ENCODE data around the gene NFKBIL1.

NFKBIL1 gene

GRCh38 chr6:31530659-31531058 is 16.7 kb upstream of the NFKBIL1 start:
- no peak overlapping the region for H3K4me3 ChIP-seq (ENCODE audit: low read depth, low read length)
- no peak for DNase-seq (ENCODE audit: low read depth)
- TF ChIP-seq, protein P1, sequence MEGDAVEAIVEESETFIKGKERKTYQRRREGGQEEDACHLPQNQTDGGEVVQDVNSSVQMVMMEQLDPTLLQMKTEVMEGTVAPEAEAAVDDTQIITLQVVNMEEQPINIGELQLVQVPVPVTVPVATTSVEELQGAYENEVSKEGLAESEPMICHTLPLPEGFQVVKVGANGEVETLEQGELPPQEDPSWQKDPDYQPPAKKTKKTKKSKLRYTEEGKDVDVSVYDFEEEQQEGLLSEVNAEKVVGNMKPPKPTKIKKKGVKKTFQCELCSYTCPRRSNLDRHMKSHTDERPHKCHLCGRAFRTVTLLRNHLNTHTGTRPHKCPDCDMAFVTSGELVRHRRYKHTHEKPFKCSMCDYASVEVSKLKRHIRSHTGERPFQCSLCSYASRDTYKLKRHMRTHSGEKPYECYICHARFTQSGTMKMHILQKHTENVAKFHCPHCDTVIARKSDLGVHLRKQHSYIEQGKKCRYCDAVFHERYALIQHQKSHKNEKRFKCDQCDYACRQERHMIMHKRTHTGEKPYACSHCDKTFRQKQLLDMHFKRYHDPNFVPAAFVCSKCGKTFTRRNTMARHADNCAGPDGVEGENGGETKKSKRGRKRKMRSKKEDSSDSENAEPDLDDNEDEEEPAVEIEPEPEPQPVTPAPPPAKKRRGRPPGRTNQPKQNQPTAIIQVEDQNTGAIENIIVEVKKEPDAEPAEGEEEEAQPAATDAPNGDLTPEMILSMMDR (IDR thresholded peaks at IDR 0.05; ENCODE audit: insufficient read depth, low read depth, low read length, missing control alignments), result no peak

GRCh38 chr6:31531162-31531561 is 16.2 kb upstream of the NFKBIL1 start:
- H3K4me3 ChIP-seq (ENCODE audit: low read depth, low read length), result no peak overlapping the region
- DNase-seq (ENCODE audit: low read depth), result no peak
- TF ChIP-seq, protein P1 (IDR thresholded peaks at IDR 0.05; ENCODE audit: insufficient read depth, low read depth, low read length, missing control alignments), result no peak

DNA sequence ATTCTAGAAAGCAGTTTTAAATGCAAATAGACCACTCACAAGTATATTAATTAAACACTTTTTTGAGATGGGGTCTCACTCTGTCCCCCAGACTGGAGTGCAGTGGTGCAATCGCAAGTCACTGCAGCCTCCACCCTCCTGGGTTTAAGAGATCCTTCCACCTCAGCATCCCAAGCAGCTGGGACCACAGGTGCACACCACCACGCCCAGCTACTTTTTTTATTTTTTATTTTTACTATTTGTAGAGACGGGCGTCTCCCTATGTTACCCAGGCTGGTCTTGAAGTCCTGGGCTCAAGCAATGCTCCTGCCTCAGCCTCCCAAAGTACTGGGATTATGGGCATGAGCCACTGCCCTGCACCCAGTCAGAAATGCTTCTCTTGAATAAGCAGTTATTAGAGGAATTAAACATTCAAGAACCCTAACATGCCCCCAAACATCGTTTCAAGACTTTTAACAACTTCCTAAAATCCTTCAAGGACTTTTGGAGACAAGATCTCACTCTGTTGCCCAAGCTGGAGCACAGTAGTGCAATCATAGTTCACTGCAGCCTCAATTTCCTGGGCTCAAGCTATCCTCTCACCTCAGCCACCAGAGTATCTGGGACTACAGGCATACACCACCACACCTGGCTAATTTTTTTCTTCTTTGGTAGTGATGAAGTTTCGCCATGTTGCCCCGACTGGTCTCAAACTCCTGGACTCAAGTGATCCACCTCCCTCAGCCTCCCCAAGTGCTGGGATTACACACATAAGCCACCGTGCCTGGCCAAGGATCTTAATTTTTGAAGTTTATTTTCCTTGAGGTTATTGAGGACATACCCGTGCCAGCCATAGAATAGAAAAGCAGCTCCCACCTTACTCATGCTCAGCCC is 15.4 kb upstream of the NFKBIL1 start:
- no peak for DNase-seq (ENCODE audit: low read depth)
- TF ChIP-seq, protein P1 (IDR thresholded peaks at IDR 0.05; ENCODE audit: insufficient read depth, low read depth, low read length, missing control alignments), result no peak
- H3K4me3 ChIP-seq (ENCODE audit: low read depth, low read length), result no peak overlapping the region

- DNase-seq (ENCODE audit: low read depth), result no peak
- no peak overlapping the region for H3K4me3 ChIP-seq (ENCODE audit: low read depth, low read length)
- TF ChIP-seq, protein P1 (IDR thresholded peaks at IDR 0.05; ENCODE audit: insufficient read depth, low read depth, low read length, missing control alignments), result no peak
These were observed 14.6 kb upstream of the NFKBIL1 start for GRCh38 chr6:31532644-31533454.

DNA sequence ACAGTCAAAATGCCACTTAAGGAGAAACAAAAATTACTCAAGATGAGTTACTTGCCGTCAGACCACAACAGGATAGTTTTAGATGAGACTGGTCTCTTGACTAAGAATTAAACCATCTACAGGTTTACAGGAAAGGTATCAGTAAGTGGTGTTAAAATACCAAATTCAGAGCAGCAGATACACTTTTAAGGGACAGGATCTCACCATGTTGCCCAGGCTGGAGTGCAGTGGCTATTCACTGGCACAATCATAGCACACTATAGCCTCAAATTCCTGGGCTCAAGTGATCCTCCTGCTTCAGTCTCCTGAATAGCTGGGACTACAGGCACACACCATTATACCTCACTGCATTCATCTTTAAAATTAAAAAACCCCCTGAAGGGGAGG is 14.0 kb upstream of the NFKBIL1 start:
- no peak for DNase-seq (ENCODE audit: low read depth)
- no peak overlapping the region for H3K4me3 ChIP-seq (ENCODE audit: low read depth, low read length)
- TF ChIP-seq, protein P1 (IDR thresholded peaks at IDR 0.05; ENCODE audit: insufficient read depth, low read depth, low read length, missing control alignments), result no peak

- no peak overlapping the region for H3K4me3 ChIP-seq (ENCODE audit: low read depth, low read length)
- no peak for DNase-seq (ENCODE audit: low read depth)
- TF ChIP-seq, protein P1 (IDR thresholded peaks at IDR 0.05; ENCODE audit: insufficient read depth, low read depth, low read length, missing control alignments), result no peak
These were observed 13.4 kb upstream of the NFKBIL1 start for GRCh38 chr6:31534011-31534410.

All from GM12865 (cell line).